SHP77 treated with DMSO at 0.1 percent for 48 hours (cell line): ENCODE measurements around the gene RAB1B.
"Not testable (repeated sequence)": the region's sequence is repeated elsewhere in the genome, so short reads cannot be mapped to it uniquely, and the experiment has no call there.

Experiments
- DNase-seq: peaks from one replicate; lab custom pipeline; 2025; lab: John Stamatoyannopoulos, UW

RAB1B gene

DNA sequence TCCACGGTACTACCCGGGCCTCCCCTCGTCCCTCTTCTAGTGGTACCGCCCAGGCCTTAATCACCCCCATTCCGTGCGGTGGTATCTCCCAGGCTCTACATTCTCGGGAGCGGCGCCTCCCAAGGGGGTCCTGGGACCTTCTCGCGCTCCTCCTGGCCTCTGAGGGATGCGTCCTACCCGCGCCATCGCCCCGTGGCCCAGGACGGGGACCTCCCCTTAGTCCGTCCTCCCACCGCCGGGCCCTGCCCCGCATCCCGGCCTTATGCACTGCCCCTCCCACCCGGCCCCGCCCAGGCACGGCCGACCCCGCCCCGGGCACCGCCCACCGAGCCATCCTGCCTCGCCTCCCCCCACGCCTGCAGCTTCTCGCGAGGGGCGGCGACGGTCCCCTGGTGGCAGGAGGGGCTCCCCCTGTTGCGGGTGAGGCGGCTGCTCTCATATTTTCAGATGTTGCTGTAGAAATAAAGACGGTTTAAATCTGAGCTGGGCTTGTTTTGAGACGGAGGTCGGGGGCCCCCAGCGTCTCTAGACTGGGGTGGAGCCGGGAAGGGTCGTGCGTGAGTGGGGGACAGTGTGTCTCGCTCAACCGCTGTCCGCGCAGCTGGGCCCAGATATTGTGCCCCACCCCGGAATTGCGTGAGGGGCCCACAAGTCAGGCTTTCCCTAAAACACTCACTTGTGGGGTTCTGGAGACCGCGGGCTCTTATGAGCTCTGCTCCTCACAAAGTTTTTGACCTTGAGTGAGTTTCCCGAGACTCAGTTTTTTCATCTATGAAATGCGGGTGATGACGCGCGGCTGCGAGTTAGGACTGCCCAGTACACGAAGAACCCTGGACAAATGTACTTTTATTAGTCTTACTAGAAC, 828 bp upstream of the RAB1B start:
- DNase-seq: peak; percentile 58

- DNase-seq: no peak
These were observed 790 bp downstream of the RAB1B start for GRCh38 chr11:66268952-66269905.

DNA sequence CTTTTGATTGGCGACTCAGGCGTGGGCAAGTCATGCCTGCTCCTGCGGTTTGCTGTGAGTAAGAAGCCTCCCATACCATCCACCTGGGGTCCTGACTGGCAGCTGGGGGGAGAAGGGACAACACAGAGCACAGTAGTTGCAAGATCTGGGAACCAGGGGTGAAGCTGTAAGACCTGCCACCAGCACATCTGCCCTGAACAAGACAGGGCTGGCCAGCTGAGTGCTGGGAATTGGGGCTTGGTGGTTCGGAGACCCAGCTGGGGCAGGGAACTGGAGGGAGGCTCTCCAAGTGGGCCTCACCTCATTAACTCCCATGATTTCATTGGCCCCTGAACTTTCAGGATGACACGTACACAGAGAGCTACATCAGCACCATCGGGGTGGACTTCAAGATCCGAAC, 3.4 kb downstream of the RAB1B start:
- no peak for DNase-seq

GRCh38 chr11:66272596-66272995, 4.2 kb downstream of the RAB1B start:
- DNase-seq: no peak

GRCh38 chr11:66274219-66274618, 5.8 kb downstream of the RAB1B start:
- no peak for DNase-seq

DNA sequence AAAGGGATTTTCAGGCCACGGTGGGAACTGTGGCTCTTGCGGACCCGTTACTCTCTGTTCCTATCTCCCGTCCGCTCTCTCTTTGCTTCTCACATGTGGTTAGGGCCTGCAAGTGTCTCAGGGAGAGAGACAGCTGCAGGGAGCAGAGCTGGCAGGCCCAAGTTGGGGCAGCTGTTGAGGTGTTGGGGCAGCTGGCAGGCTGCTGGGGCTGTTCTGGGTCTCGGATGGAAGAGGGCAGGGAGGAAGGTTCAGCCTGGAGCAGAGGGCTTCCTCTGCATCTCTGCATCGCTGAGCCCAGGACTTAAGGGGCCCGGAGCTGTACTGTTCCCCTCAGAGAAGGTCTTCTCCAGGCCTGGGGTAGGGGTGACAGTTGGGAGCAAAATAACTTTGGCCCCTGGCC, 7.0 kb downstream of the RAB1B start:
- no peak for DNase-seq

DNA sequence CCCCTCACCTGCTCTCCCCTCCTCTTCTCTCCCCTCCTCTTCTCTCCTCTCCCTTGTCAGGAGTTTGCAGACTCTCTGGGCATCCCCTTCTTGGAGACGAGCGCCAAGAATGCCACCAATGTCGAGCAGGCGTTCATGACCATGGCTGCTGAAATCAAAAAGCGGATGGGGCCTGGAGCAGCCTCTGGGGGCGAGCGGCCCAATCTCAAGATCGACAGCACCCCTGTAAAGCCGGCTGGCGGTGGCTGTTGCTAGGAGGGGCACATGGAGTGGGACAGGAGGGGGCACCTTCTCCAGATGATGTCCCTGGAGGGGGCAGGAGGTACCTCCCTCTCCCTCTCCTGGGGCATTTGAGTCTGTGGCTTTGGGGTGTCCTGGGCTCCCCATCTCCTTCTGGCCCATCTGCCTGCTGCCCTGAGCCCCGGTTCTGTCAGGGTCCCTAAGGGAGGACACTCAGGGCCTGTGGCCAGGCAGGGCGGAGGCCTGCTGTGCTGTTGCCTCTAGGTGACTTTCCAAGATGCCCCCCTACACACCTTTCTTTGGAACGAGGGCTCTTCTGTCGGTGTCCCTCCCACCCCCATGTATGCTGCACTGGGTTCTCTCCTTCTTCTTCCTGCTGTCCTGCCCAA, 7.7 kb downstream of the RAB1B start:
- DNase-seq: no peak

GRCh38 chr11:66276619-66277018, 8.2 kb downstream of the RAB1B start:
- not testable (repeated sequence) for DNase-seq

- not testable (repeated sequence) for DNase-seq
These were observed 8.6 kb downstream of the RAB1B start for GRCh38 chr11:66277064-66277463.

DNA sequence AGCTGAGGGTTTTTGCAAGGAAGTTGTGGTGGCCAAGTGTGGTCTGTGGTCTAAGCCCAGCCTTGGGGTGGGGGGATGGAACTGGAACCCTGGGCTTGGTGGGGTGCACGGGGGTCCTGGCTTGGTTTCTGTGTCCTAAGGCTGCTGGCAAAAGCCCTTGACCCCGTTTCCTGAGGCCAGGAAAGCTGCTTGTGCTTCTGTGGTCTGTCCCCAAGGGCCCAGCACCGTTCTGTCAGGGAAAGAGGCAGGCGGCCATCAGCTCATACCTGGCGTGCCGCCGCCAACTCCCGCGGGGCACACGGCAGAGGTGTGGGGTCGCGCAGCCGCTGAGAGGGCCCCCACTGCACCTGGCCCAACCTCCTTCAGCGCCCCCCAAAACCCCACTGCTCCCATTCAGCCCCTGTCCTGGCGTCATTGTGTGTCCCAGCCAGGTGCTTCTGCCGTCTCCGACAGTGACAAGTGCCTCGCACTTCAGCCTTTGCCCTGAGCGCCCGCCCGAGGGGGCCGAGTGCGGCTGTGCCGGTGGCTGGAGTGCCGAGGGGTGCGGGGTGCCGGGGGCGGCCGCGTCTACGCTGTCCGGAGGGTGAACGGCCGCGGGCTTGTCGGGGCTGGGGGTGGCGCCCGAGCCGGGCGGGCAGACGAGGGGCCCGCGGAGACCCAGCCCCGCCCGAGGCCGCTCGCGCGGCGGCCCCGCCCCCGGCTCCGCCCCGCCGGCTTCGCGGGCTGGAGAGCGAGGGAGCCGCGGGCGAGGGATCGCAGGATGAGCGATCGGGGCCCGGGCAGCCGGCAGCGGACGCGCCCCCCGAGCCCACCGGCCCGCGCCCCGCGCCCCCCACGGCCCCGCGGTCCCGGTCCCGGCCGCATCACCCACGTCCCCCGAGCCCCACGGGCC, 9.3 kb downstream of the RAB1B start, which contains the start of gene CNIH2:
Gene CNIH2, plus strand, starts transcription at position 705 of the 892 bp plus-strand sequence. CDS start 282 bp downstream, outside the sequence.
- no peak for DNase-seq

- no peak for DNase-seq
These were observed 10.1 kb downstream of the RAB1B start for GRCh38 chr11:66278363-66279091.

- no peak for DNase-seq
These were observed 10.8 kb downstream of the RAB1B start for GRCh38 chr11:66279092-66279734.

DNA sequence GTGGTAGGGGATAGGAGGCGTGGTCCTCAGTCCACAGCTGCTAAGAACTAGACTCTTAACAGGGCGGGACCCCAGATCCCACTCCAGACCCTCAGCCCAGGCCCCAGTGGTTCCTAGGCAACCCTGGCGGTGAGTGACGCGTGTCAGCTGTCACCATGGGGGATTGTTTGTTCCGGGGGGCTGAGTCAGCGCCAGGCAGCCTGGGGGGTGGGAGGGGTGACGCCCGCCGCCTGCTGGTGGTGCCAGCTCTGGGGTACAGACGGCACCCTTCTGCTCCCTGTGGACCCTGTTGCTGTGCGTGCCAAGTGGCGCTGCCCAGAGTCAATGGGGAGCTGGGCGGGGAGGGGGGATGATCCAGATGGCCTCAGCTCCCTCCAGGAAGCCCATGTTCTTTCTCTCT, 12.0 kb downstream of the RAB1B start:
- no peak for DNase-seq

DNA sequence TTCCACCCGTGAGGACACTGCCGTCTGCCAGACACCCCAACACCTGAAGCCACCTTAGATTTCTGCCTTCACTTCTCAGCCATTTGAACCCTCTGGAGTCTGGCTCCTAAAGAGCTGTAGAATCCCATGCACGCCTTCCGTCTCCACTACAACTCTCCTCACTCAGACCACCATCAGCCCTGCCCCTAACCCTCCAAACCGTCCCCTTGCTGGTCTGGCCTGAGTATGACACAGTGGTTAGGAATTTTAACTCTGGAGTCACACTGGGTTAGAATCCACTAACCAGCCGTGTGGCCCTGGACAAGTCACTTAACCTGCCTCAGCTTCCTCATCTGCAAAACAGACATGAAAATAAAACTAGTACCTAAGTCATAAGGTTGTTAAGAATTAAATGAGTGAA, 12.6 kb downstream of the RAB1B start:
- DNase-seq: no peak

DNA sequence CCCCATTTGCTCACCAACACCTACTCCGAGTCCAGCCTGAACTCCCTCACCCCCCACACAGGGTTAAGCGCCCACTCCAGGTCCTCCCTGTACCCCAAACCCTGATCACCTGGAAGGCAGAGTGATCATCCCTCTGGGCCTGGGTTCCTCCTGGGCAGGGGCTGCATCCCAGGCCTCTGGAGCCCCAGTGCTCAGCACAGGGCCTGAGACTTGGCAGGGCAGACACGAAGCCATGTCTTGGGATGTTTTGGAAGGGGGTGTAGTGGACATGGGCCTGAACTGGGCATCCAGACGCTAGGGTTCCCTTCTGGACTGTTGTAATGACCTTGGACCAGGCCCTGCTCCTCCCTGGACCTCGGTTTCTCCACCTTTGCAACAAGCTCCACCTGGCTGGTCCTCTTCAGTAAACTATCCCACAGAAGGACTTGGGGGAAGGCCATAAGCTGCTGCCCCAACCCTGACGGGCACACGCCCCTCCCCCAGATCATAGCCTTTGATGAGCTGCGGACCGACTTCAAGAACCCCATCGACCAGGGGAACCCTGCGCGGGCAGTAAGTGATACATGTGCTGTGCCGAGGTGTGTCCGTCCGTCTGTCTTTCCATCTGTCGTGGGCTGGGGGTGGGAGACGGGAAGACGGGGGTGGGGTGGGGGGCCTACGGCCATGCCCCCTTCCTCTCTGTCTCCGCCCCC, 13.5 kb downstream of the RAB1B start:
- DNase-seq: no peak

GRCh38 chr11:66282468-66283455, 14.3 kb downstream of the RAB1B start:
- peak; percentile 93 for DNase-seq

DNA sequence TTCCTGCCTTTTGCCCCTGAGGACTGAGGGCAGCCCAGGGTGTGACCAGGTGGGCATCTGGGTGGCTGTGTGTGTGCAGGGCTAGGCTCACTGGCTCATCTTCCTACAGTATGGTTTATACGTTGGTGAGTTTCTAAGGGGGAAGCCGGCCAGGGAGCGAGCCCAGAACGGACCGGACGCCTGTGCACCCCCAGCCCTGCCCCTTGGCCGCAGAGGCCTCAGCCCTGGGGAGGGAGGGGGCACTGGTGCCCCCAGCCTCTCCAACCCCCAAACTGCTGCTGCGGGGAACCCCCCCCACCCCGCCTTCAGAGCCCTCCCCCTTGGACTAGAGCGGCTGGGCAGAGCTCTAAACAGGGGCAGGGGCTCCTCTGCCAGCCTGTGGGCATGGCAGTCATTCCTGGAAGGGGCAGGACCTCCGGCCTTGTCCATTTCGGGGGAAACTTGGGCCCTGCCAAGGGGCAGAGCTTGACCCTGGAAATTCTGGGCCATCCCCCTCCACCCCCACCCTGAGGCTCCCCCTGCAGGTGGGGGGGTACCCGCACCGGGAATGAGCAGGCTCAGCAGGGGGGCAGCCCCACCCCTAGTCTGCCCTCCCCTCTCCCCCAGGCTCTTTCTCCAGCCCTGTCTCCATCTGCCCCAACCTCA, 15.1 kb downstream of the RAB1B start:
- DNase-seq: no peak
